GM12874 (cell line): Measurements from ENCODE around the gene PCBP2.

Source experiments
- TF ChIP-seq, protein P1 (sequence below): IDR thresholded peaks from 2 replicates; pipeline ENCODE4 v1.5.1; 2011; ENCODE audit warnings: low read depth, mild to moderate bottlenecking, control low read depth, low read length, moderate library complexity; ENCODE audit not compliant: insufficient read depth

Gene PCBP2

DNA sequence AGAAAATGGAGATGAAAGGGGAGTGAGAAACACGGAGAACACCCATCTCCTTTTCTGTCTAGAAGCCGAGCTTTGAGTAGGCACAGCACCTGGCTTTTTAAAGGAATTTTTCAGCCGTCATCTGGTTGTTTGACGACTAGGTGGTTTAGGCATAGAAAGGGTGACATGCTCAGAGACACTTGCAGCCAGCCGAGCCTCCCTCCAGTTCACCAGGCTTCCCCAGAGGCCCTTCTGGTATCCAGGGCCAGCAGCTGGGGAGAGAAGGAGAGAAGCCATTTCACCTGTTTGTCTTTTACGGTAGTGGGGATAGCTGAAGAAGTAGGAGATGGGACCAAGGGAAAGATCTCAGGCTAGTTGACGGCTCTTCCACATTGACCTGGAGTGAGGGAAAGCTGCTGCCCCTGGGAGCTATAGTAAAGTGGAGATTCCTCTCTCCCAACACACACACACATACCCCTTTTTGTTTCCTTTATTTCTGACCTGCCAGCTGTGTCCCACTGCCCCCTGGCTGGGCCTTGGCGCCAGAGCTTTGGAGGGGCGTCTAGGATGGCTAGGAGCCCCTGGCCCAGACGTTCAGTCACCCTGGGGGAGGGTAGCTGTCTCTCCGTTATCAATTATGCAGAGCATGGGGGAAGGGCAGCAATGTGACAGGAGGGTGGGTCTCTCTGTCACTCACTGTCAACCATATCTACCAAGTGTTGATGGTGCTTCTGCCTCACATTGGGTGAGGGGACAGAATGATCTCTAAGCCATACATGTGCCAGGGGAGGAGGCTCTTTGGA lies 41.9 kb downstream of the PCBP2 start:
- TF ChIP-seq, protein P1, sequence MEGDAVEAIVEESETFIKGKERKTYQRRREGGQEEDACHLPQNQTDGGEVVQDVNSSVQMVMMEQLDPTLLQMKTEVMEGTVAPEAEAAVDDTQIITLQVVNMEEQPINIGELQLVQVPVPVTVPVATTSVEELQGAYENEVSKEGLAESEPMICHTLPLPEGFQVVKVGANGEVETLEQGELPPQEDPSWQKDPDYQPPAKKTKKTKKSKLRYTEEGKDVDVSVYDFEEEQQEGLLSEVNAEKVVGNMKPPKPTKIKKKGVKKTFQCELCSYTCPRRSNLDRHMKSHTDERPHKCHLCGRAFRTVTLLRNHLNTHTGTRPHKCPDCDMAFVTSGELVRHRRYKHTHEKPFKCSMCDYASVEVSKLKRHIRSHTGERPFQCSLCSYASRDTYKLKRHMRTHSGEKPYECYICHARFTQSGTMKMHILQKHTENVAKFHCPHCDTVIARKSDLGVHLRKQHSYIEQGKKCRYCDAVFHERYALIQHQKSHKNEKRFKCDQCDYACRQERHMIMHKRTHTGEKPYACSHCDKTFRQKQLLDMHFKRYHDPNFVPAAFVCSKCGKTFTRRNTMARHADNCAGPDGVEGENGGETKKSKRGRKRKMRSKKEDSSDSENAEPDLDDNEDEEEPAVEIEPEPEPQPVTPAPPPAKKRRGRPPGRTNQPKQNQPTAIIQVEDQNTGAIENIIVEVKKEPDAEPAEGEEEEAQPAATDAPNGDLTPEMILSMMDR, result no peak

GRCh38 chr12:53495903-53496751 lies 44.2 kb downstream of the PCBP2 start:
- TF ChIP-seq, protein P1, result no peak

DNA sequence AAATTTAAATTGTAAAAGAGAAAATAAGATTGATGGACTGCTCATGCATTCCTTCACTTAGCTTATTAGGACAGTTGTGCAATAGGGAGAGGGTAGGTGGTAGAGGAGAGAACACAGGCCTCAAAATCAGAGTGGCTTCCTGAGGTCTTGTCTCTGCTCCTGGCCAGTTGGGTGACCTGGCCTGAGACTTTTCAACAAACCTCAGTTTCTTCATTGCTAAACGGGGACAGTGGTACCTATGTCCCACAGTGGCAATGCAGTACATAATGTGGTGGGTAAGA lies 44.8 kb downstream of the PCBP2 start:
- TF ChIP-seq, protein P1, result no peak

GRCh38 chr12:53497461-53497860 lies 45.6 kb downstream of the PCBP2 start:
- TF ChIP-seq, protein P1, result no peak

DNA sequence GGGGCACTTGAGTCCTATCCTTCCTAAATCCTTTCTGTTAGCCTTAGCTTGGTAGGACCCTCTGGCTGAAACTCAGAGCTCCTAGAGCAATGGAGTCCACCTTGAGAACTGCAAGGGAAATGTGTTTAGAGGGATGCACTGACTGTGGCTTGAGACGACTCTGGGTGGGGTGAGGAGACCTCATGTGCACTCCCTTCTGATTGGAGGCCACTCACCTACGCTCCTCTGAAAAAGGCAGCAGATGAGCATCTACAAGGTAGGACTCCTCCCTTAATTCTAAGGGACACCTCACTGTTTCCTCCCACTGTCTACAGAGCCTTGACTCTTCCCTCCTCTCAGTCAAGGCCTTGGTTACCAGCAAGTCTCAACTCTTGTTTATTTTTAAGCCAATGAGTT lies 46.3 kb downstream of the PCBP2 start:
- TF ChIP-seq, protein P1, result no peak

DNA sequence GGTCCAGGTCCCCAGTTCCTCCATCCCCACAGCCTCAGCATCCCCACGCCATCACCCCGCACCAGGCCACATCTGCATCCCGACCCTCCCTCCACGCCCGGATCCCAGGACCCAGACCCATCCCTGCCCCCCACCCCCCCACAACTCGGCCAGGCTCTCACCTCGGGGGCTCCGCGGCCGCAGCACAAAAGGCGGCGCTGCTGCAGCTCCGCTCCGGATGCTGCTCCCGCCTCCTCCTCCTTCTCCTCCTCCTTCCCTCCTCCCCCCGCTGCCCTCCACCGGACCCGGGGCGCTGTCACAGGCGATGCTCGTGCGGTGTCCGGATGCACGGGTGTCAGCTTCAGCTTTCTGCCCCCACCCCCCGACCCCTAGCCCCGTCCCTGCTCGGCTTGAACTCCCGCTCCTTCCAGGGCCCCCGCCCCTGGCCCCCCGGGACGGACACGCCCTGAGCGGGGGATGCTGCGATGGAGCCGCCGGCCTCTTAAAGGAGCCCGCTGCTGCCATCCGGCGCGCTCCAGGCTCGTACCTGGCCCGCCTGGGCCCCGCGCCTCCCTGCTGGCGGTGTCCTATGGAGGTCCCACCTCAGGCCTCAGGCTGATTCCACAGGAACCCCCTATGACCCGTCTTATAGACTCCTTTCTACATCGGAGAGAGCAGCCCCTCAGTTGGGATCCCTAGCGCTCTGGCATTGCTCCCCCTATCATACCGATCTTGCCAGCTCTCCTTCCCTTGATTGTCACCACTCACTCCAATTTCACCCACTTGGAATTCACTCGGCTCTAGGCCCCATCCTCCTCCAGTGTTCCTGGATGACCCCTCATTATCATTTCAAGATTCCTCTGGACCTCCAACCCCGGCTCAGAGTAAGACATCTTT lies 47.6 kb downstream of the PCBP2 start, which contains the start of gene MAP3K12:
MAP3K12 (minus strand) TSS at position 193 of the 876 bp plus-strand sequence. CDS start 12,067 bp downstream, outside the sequence.
- TF ChIP-seq, protein P1, result no peak; the same call in 1 of the 2 replicates
